Measurements from ENCODE around the gene DGKI. TPM values are rescaled to one million over a fixed set of nuclear protein-coding genes. Genes with fewer than 3 reads are reported as not detected.

DGKI gene
- total and polyA plus RNA-seq, 3 donors from 2014 or later, result 3.2 to 6.6 (median 4.3) TPM

GRCh38 chr7:137820677-137821420 lies 25.9 kb downstream of the DGKI start:
- Histone ChIP-seq H3K4me3 (no peak overlapping the region), H3K9me3 (no peaks in the 10 kb centered on the region), H3K4me1 (peaks cover 9% of the 10 kb centered on the region), H3K36me3 (ENCODE audit: low read depth, missing control alignments) (no peaks in the 10 kb centered on the region), H3K27me3 (no peaks in the 10 kb centered on the region), H3K27ac (no peak overlapping the region)
- no peak for TF ChIP-seq POLR2A (IDR thresholded peaks at IDR 0.05)
- no peak for TF ChIP-seq CTCF (IDR thresholded peaks at IDR 0.05)
- peak; percentile 68 for DNase-seq
- WGBS, 2 donors, result 28 to 55% methylated on average over 8 of the region's 8 CpGs
- intact Hi-C loops (cut with DNase I; ENCODE audit: low total_unique reads), result no loop called here

GRCh38 chr7:137820156-137820555 lies 26.6 kb downstream of the DGKI start:
- TF ChIP-seq CTCF (IDR thresholded peaks at IDR 0.05) (no peak), POLR2A (IDR thresholded peaks at IDR 0.05) (no peak)
- H3K4me3 ChIP-seq, result no peak overlapping the region
- peaks cover 9% of the 10 kb centered on the region for H3K4me1 ChIP-seq
- H3K27me3 ChIP-seq, result no peaks in the 10 kb centered on the region
- intact Hi-C loops (cut with DNase I; ENCODE audit: low total_unique reads), result no loop called here
- H3K9me3 ChIP-seq, result no peaks in the 10 kb centered on the region
- whole genome bisulfite sequencing, 2 donors, result 95% methylated on average over 2 of the region's 2 CpGs; no CpG with 5 or more reads in 1 of the 2 donors
- H3K27ac ChIP-seq, result no peak overlapping the region
- DNase-seq, result no peak
- no peaks in the 10 kb centered on the region for H3K36me3 ChIP-seq (ENCODE audit: low read depth, missing control alignments)

GRCh38 chr7:137818036-137818435 lies 28.7 kb downstream of the DGKI start:
- peaks cover 9% of the 10 kb centered on the region for H3K4me1 ChIP-seq
- intact Hi-C loops (cut with DNase I; ENCODE audit: low total_unique reads), result no loop called here
- H3K27ac ChIP-seq, result no peak overlapping the region
- DNase-seq, result no peak
- H3K9me3 ChIP-seq, result no peaks in the 10 kb centered on the region
- 85 to 87% methylated on average over 2 of the region's 2 CpGs for WGBS, 2 donors
- H3K36me3 ChIP-seq (ENCODE audit: low read depth, missing control alignments), result no peaks in the 10 kb centered on the region
- TF ChIP-seq POLR2A (IDR thresholded peaks at IDR 0.05) (no peak), CTCF (IDR thresholded peaks at IDR 0.05) (no peak)
- no peaks in the 10 kb centered on the region for H3K27me3 ChIP-seq
- H3K4me3 ChIP-seq, result no peak overlapping the region

- WGBS, 2 donors, result 55 to 58% methylated on average over 5 of the region's 5 CpGs
- Histone ChIP-seq H3K27me3 (no peaks in the 10 kb centered on the region), H3K9me3 (no peaks in the 10 kb centered on the region), H3K4me1 (peaks cover 9% of the 10 kb centered on the region), H3K4me3 (no peak overlapping the region), H3K36me3 (ENCODE audit: low read depth, missing control alignments) (no peaks in the 10 kb centered on the region), H3K27ac (no peak overlapping the region)
- no peak for TF ChIP-seq CTCF (IDR thresholded peaks at IDR 0.05)
- TF ChIP-seq POLR2A (IDR thresholded peaks at IDR 0.05), result no peak
- intact Hi-C loops (cut with DNase I; ENCODE audit: low total_unique reads), result no loop called here
- DNase-seq, result no peak
Observed at GRCh38 chr7:137816696-137817320, 30.0 kb downstream of the DGKI start.
